Left hindlimb (tissue), 1 donor: ENCODE measurements around the gene GTF3A.

Source experiments
- DNase-seq: peaks from one replicate; pipeline ENCODE4 v3.0.0-alpha.2; 2018

GTF3A gene

DNA sequence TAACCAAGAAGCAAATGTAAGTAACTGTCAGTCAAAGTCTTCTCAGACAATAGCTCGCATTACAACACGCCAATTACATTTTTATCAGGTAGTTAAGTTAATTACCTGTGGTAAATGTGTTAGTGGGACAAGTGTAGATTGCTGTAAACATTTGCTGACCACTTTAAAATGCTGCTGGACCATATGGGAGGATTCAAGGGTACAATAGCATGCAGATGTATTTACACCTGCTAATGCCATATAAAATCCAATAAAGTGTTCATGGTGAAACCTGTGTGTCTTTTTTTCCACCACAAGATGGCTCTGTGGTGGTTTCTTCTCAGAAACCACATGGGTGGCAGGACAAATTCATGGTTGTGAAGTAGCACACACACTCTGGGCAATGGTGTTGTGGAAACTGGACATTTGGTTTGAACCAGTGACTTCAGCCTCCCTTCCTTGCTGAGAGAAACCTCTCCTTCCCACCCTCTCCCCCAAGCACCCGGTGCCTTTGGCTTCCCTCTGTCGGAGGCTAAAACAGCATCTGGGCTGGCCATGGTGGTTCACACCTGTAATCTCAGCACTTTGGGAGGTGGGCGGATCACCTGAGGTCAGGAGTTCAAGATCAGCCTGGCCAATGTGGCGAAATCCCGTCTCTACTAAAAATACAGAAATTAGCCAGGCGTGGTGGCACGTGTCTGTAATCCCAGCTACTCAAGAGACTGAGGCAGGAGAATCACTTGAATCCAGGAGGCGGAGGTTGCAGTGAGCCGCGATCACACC lies 18.1 kb upstream of the GTF3A start:
- DNase-seq: no peak

DNA sequence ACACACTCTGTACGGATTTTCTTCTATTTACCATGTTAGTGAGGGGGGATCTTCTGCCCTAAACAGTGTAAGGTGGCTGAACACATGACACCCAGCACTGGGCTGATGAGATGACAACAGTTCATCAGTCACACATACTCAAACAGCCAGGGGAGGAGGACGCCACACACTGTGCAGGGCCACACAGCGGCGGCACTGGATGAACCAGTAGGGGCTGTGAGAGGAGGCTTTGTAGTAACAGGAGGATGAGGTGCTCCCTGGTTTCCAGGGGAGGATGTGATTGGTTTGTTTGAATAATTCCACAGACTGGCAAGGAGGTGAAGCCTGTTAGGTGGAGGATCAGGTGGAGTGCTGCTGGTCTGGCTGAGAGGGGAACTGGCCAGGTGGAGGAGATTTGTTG lies 16.3 kb upstream of the GTF3A start:
- no peak for DNase-seq

GRCh38 chr13:27409013-27409412 lies 15.4 kb upstream of the GTF3A start:
- no peak for DNase-seq

- no peak for DNase-seq
These were observed 13.1 kb upstream of the GTF3A start for GRCh38 chr13:27411341-27411740.

DNA sequence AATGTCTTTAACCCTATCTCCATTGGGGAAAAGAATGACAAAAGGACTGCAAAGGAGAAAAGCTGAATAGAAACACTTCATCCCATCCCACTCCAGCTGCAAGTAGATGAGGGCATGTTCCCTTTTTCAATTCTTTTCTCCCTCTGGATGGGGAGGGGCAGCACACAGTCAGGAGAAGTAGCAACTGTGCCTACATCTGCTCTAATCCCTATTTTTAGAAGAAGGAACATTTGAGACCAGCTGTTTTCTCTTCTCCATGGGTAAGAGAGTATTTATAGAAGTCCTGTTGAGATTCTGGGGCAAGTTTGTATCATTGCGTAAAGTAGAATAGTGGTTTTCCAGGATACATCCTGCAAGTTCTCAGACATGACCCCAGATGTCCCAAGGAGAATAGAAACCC lies 9.3 kb upstream of the GTF3A start:
- DNase-seq: no peak

GRCh38 chr13:27419328-27419727 lies 5.1 kb upstream of the GTF3A start:
- DNase-seq: no peak

DNA sequence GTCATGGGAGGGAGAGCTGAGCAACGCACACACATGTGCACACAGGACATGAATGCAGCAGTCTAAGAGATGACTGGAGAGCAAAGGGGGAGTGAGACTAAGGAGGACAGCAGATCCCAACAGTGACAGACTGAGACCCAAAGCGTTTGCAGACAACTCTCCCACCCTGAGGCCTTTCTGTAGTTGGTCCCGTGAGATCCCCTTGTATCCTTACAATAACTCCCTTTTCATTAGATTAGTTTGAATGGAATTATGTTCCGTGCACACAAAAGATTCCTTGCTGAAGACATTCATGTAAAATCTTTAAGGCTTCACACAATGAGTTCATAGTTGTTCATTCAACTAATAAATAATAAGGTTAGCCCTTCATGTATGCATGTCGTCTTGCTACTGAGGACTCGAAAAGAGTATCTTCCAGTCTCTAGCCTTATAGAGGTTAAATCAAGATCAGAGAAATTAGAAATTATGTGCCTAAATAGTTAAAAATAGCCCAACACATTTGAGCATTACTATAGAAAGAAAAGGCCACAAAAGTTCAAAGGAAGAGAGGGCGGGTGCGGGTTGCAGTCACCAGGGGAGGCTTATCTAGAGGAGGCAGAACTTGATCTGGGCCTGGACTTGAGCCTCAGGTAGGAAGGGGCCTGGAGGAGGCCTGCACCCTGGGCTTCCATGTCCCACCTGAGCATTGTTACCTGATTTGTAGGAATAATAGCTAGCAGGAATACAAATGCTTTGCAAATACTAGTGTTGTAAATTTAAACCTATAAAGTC lies 3.1 kb upstream of the GTF3A start:
- DNase-seq: no peak

DNA sequence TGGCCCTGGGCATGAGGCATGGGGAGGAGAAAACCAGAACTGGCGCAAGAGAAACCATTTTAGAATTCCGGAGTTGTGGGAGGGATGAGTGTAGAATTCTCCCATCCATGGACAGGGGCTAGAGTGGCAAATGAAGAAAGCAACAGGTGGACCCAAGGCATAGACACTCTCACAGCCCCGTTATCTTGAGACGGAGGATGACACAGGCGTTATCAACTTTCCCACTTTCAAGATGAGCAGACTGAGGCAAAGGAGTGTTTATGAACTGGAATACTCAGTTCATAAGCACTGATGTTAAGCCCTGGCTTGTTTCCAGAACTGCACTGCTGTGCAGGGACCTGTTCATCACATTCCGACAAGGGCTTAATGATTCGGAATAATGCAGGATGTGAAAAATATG lies 1.1 kb upstream of the GTF3A start:
- no peak for DNase-seq

DNA sequence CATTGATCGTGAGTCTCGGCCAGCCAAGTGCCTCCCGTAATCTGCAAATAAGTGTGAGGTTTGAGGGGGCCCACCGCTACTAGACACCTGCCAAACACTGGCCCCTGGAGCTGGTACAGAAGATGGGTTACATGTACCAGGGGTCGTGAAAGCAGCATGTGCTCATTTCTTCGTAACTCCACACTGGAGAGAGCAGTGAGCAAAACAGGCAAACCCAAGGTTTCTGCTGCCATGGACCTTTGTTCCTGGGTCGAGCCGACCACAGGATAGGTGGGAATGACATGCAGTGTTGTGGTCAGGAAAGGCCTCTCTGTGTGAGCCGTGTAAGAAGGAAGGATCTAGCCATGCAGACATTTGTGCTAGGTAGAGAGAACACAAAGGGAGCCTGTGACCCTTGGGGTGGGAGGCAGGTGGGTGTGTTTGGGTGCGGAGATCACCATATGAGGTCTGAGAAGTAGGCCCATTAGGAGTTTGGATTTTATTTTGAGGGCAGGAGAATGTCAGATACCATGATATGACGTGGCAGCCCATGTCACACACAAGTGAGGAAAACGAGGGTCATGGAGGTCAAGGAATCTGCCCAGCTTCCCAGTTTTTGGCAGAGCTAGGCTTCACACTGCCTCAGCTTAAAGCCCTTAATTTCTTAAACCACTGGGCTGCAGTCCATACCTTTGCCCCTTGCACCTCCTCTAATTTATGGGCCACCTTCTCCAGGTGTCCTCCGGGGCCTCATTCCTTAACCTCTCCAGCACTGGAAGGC lies 919 bp downstream of the GTF3A start:
- DNase-seq: no peak

- DNase-seq: peak; percentile 54
These were observed 1.7 kb downstream of the GTF3A start for GRCh38 chr13:27425918-27426630.

- DNase-seq: no peak
These were observed 3.2 kb downstream of the GTF3A start for GRCh38 chr13:27427641-27428040.

DNA sequence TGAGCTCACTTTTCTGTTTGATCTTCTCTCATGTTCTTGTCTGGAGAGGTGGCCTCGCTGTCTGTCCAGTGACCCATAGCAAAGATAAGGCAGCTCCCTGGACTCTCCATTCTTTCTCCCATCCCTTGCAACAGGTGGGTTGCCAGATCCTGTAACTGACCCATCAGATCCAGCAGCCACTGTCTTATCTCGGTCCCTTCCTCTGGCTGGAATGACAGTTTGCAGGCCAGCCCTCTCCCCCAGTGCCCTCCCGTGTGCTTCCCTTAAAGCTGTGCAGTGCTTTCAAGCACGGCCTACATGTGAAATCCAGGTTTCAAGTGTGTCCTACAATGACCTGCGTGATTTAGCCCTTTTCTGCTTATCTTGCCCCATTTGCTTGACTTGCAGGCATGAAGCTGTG lies 3.7 kb downstream of the GTF3A start:
- DNase-seq: no peak

DNA sequence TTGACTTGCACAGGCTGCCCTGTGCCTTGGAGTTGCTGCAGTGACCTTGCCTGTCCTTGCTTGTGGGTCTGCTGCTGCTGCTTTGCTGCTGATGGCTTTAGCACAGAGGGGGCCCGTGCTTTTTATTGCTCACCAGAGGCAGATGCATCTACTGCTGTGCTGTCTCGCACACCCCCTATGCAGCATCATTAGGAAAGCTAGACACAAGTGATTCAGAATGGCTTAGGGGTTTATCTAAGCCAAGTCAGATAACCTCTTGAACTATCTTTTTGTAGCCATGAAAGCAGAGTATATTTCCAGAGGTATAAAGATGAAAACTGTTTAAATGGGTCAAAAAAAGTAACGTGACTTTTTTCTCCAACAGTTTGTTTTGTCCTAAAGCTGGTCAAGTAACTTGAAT lies 7.8 kb downstream of the GTF3A start:
- no peak for DNase-seq

DNA sequence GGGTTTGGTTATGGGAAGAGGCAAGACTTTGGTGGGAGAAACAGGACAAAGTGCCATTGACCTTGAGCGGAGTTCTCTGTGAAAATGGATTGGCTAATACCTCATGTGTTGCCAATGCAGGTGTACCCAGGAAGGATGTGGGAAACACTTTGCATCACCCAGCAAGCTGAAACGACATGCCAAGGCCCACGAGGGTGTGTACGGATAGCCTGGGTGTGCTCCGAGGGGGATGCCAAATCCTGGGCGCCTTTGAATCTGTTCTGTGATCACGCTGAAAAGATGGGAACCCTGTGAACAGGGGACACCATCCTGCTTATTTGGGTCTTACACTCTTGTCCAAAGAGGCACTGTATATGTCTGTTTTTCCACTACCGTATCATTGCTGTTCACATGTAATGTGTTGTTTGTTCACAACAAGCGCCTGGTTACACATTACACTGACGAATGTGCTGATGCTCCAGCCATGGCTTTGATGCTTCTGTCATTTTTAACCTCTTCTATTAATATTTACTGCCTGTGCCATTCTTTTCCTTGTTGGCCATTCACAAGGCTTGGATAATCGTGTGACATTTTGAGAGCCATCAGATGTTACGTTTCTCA lies 8.3 kb downstream of the GTF3A start:
- no peak for DNase-seq

GRCh38 chr13:27437126-27437525 lies 12.7 kb downstream of the GTF3A start:
- DNase-seq: no peak

- DNase-seq: no peak
These were observed 16.0 kb downstream of the GTF3A start for GRCh38 chr13:27440408-27440807.

DNA sequence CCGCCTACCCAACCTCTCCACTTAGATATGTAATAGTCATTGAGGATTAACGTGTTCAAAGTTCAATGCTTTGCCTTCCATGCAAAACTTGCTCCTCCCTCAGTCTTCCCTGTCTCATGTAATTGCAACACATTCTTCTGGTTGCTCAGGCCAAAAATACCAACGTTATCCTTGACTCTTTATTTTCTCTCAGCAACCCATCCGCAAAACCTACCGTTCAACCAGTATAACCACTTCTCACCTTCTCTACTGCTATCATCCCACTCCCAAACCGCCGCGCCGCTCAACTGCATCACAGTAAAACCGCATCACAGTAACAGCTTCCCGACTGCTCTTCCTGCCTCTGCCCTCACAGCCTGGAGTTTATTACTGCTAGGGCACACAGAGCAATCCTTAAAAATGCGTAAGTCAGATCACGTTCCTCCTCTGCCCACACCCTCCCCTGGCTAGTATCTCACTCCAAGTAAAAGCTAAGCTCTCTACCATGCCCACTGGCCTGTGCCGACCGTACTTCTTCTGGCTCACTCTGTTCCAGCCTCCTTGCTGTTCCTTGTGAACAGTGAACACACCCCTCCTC lies 17.7 kb downstream of the GTF3A start:
- DNase-seq: no peak

GRCh38 chr13:27442797-27443196 lies 18.4 kb downstream of the GTF3A start:
- DNase-seq: no peak

GRCh38 chr13:27446986-27447583 lies 22.7 kb downstream of the GTF3A start:
- DNase-seq: no peak

DNA sequence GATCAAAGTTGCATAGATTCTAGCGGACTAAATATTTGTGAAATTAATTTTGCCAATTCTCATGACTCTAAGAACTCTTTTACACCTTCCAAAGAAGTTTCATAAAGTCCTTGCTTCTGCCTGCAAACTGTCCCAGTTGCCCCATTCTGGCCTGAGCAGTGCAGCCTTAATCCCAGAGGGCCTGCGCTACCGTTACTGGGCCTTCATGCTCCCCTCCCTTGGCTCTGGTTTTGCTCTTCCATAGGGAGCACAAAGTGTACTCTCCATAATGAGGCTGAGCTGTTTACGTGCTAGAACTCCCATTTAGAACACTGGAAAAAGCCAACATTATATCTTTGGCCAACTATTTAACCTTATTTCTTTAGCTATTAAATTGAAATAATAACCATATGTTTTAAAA lies 23.9 kb downstream of the GTF3A start:
- DNase-seq: no peak

DNA sequence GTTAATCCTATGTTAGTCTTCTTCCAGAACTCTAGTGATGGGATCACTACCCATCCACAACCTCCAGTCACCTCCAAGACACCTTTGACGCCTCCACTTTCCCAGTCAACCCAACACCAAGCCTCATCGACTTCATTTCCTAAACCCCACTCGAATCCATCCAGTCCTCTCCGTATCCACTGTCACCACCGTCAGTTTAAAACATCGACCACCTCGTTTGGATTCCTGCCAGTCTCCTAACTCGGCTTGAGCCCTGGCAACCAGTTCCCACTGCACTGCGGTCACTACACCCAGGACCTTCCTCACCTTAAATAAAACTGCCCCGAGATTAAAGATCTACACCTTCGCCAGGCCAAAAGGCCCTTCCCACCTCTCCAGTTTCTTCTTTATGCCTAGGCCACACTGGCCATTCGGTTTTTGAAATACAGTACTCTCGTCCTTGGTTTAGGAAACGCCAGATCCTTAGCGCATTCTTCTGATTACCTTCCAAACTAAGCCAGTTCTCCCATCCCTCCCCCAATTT lies 24.7 kb downstream of the GTF3A start:
- no peak for DNase-seq
